PC-9 (cell line): ENCODE measurements around the gene SH3RF3. TPM values are rescaled to one million over a fixed set of nuclear protein-coding genes. Genes with fewer than 3 reads are reported as not detected.

Experiments
- BruUV-seq: library from RNA; stranded (reverse); fragments of 400-500 nt; replicated peaks from 2 replicates; lab custom pipeline; 2021; lab: Mats Ljungman, UMichigan
- CTCF ChIA-PET: fragments of 300-600 bp; sonication (Branson Sonifier 250); formaldehyde crosslinking; loops from one replicate; lab custom pipeline; 2022; ENCODE audit warnings: antibody characterized with exemption; lab: Charles Lee
- POLR2A ChIA-PET: fragments of 300-600 bp; sonication (Branson Sonifier 250); formaldehyde crosslinking; loops from one replicate; lab custom pipeline; 2022; ENCODE audit warnings: antibody characterized with exemption; ENCODE audit not compliant: unreplicated experiment; lab: Charles Lee
- DNase-seq, 2 experiments: peaks; one replicate each; pipeline versions ENCODE4 v3.0.0 to v3.0.0-alpha.2; 2015 to 2022; ENCODE audit warnings: mixed read lengths in 1 of 2
- H2AFZ ChIP-seq: fragments of 200-600 bp; sonication (generic); 2 replicates; pipeline ENCODE4 v1.8.1; 2017; ENCODE audit warnings: antibody characterized with exemption
- H3F3A ChIP-seq: fragments of 200-600 bp; sonication (generic); 2 replicates; pipeline ENCODE4 v1.8.1; 2017; ENCODE audit warnings: antibody characterized with exemption, mild to moderate bottlenecking, low read depth; ENCODE audit not compliant: insufficient read depth
- H3K27ac ChIP-seq: fragments of 200-600 bp; sonication (generic); 2 replicates; pipeline ENCODE4 v1.6.1; 2016; ENCODE audit warnings: mixed run types
- H3K27me3 ChIP-seq: fragments of 200-600 bp; sonication (generic); 2 replicates; pipeline ENCODE4 v1.6.1; 2016; ENCODE audit warnings: low read depth, mixed run types; ENCODE audit not compliant: insufficient read depth
- H3K36me3 ChIP-seq: fragments of 200-600 bp; sonication (generic); 2 replicates; pipeline ENCODE4 v1.6.1; 2016; ENCODE audit warnings: low read depth, mixed run types
- H3K4me1 ChIP-seq: fragments of 200-600 bp; sonication (generic); replicated peaks from 2 replicates; pipeline ENCODE4 v1.6.1; 2016; ENCODE audit warnings: mixed run types; ENCODE audit not compliant: insufficient read depth
- H3K4me2 ChIP-seq: fragments of 200-600 bp; sonication (generic); 2 replicates; pipeline ENCODE4 v1.6.1; 2017; ENCODE audit warnings: mixed run types
- H3K4me3 ChIP-seq: fragments of 200-600 bp; sonication (generic); 2 replicates; pipeline ENCODE4 v1.6.1; 2016; ENCODE audit warnings: mixed run types
- H3K79me2 ChIP-seq: fragments of 200-600 bp; sonication (generic); 2 replicates; pipeline ENCODE4 v1.6.1; 2017; ENCODE audit warnings: low read depth, mixed run types
- H3K9me2 ChIP-seq: fragments of 200-600 bp; sonication (generic); 2 replicates; pipeline ENCODE4 v1.8.1; 2017; ENCODE audit warnings: mild to moderate bottlenecking; ENCODE audit not compliant: insufficient read depth
- H3K9me3 ChIP-seq: fragments of 200-600 bp; sonication (generic); 2 replicates; pipeline ENCODE4 v1.8.1; 2016; ENCODE audit warnings: low read depth; ENCODE audit not compliant: insufficient read depth
- H4K20me1 ChIP-seq: fragments of 200-600 bp; sonication (generic); 2 replicates; pipeline ENCODE4 v1.8.1; 2017; ENCODE audit not compliant: insufficient read depth
- CTCF ChIP-seq: fragments of 200-600 bp; sonication (generic); conservative IDR thresholded peaks from 2 replicates; pipeline ENCODE4 v1.6.1; 2017; ENCODE audit warnings: mixed run types, antibody characterized with exemption, mild to moderate bottlenecking, moderate library complexity
- EZH2 ChIP-seq: fragments of 200-600 bp; sonication (generic); IDR thresholded peaks from 2 replicates; pipeline ENCODE4 v1.8.0; 2017; ENCODE audit warnings: antibody characterized with exemption, low read depth
- intact Hi-C: fragments of 100-400 bp; cut with micrococcal nuclease; formaldehyde crosslinking; loops from one replicate; pipeline ENCODE4 v1.10.0; 2022; ENCODE audit not compliant: unreplicated experiment
- total RNA-seq: library from RNA; stranded (reverse); gene quantifications from 2 replicates; pipeline ENCODE4 v1.2.3, GENCODE V29; 2021

The SH3RF3 gene
- total RNA-seq, 1 experiment from 2014 or later: 6.1 TPM

- TF ChIP-seq CTCF (no peak), EZH2 (no peak)
- no peak overlapping the region for H3K4me3 ChIP-seq
- no peak for DNase-seq
- H3K4me1 ChIP-seq: no peaks in the 10 kb centered on the region
- no peaks in the 10 kb centered on the region for H3K36me3 ChIP-seq
- no peak overlapping the region for H2AFZ ChIP-seq
- 0 out of 2 replicates have a peak, but pooled peaks cover 3% of the 10 kb centered on the region for H3F3A ChIP-seq
- H3K27ac ChIP-seq: no peak overlapping the region
- H3K9me2 ChIP-seq: no peaks in the 10 kb centered on the region
- no TSS peak for BruUV-seq
- intact Hi-C loops: no loop called here
- H3K9me3 ChIP-seq: no peaks in the 10 kb centered on the region
- ChIA-PET CTCF (no interaction called here), POLR2A (no interaction called here)
- H4K20me1 ChIP-seq: no peaks in the 10 kb centered on the region
- no peaks in the 10 kb centered on the region for H3K79me2 ChIP-seq
- H3K4me2 ChIP-seq: no peak overlapping the region
- H3K27me3 ChIP-seq: no peaks in the 10 kb centered on the region
These were observed 325.3 kb downstream of the SH3RF3 start for GRCh38 chr2:109454304-109454703.

DNA sequence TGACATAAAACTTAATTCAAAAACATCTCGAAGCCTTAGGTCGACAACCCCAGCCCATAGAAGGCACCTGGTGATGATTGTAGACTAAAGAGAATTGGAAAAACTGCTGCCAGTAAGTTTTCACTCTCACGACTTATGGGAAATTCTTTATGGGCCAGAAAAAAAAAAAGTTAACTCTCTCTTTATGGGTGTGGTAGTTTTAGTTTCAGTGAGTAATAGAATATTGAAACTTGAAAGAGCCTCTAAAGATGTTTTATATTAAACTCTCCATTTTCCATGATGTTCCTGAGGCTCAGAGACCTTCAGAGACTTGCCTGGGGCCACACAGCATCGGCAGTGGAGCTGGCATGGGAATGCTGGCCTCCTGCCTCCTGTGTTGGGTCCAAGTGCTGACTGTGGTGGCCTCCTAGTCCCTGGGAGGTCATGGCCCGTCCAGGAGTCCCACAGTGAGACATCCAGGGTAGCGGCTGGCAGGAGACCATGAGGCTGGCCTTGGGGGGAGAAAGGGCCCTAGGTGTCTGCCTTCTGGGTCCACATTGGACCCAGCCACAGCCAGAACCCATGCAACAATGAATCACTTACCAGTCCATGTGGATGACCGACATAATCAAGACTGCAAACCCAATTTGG, 325.9 kb downstream of the SH3RF3 start:
- Histone ChIP-seq H3K79me2 (no peaks in the 10 kb centered on the region), H3K27ac (no peak overlapping the region), H3F3A (0 out of 2 replicates have a peak, but pooled peaks cover 3% of the 10 kb centered on the region), H3K9me3 (no peaks in the 10 kb centered on the region), H3K4me3 (no peak overlapping the region), H4K20me1 (no peaks in the 10 kb centered on the region), H3K4me1 (no peaks in the 10 kb centered on the region), H3K27me3 (no peaks in the 10 kb centered on the region), H3K36me3 (no peaks in the 10 kb centered on the region), H3K4me2 (no peak overlapping the region), H2AFZ (no peak overlapping the region), H3K9me2 (no peaks in the 10 kb centered on the region)
- ChIA-PET POLR2A (no interaction called here), CTCF (no interaction called here)
- intact Hi-C loops: no loop called here
- no peak for DNase-seq
- no TSS peak for BruUV-seq
- TF ChIP-seq EZH2 (no peak), CTCF (no peak)

DNA sequence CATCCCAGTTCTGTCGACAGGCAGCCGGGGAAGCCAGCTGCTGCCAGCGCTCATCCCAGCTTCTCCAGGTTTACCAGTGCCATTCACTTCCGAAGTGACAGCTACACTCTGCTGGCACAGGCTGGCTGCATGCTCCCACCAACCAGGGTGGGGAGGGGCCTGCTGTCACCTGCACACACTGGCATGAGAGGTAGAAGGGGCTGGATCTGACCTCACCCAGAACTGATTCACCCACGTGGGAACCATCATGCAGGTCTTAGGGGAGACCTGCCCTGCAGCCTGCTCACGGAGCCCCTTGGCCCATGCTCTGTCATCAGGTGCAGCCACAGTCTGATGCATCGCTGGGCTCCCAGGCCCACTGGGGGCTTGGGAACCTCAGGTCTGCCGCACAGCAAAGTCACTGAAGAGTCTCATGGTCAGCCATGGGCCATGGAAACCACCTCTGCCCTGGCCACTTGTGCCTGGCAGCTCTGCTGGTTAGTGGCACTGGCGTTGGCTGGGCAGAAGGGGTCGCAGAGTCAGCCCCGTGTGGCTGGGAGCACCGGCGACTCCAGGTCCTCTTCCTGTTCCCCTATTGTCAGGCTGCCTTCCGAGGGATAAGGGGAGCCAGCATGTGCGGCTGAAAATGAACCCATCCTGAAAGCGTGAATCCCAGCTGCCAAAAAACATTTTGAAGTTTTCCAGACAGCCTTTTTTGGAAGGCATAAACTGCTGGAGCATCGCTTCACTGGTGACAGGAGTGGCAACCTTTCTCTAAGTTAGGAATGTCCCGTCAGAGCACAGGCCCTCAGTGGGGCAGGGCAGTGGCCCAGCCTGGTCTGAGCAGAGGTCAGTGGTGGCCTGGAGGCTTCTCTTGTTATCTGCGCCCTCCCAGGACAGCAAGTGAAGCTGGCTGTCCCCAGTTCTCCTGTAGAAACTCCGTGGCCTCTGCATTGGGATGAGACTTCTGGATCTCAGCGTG, 327.0 kb downstream of the SH3RF3 start:
- H2AFZ ChIP-seq: no peak overlapping the region
- ChIA-PET POLR2A (no interaction called here), CTCF (no interaction called here)
- no peak overlapping the region for H3K4me2 ChIP-seq
- no peak for DNase-seq
- H3K9me2 ChIP-seq: no peaks in the 10 kb centered on the region
- no peaks in the 10 kb centered on the region for H3K4me1 ChIP-seq
- no peaks in the 10 kb centered on the region for H3K79me2 ChIP-seq
- intact Hi-C loops: no loop called here
- H3K36me3 ChIP-seq: no peaks in the 10 kb centered on the region
- H3K27me3 ChIP-seq: no peaks in the 10 kb centered on the region
- no peak overlapping the region for H3K4me3 ChIP-seq
- BruUV-seq: no TSS peak
- H4K20me1 ChIP-seq: no peaks in the 10 kb centered on the region
- H3K9me3 ChIP-seq: no peaks in the 10 kb centered on the region
- H3K27ac ChIP-seq: no peak overlapping the region
- 0 out of 2 replicates have a peak, but pooled peaks cover 3% of the 10 kb centered on the region for H3F3A ChIP-seq
- TF ChIP-seq CTCF: no peak
